GM18517 (cell line): ENCODE results near the gene LSAMP.
"Not testable (repeated sequence)": the region's sequence is repeated elsewhere in the genome, so short reads cannot be mapped to it uniquely, and the experiment has no call there.

ENCODE experiments used
- ATAC-seq: cut with Tn5 transposase; IDR thresholded peaks from one replicate; pipeline ENCODE4 v1.9.1; 2021; ENCODE audit warnings: mild to moderate bottlenecking, moderate library complexity; ENCODE audit not compliant: unreplicated experiment

Gene LSAMP

GRCh38 chr3:115785782-115786181, 659.5 kb downstream of the LSAMP start:
- ATAC-seq = no peak

DNA sequence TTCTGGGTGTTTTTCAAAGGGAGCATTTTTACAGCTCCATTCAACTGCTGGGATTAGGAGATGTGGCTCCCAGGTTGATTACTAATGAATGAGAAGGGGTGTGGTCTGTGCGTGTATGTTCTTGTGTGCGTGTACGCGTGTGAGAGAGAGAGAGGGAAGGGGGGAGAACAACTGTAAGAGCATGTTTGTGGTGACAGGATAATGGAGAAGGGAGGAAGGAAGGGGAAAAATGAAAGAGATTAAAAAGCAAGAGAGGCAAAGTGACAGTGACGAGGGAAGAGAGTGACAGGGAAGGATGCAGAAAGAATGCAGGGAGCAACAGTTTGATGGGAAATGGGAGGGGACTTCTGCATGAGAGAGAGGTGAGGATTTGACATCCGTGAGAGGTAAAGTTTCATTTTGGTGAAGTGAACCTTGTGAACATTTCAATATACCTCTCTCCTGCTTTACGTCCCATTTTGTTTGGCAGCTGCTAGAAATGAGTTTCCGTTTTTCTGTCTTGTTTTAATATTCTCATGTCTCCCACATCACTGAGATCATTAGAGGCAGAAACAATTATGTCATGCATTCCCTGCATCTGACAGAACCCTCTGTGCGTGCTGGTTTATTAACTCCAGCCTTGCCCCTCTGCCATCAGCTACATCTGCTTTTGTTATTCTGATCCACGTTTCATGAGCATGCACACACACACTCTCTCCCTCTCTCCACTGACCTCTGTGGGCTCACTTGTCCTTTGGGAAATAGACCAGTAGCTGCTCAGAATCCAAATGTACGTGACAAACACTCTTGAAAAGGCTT, 660.3 kb downstream of the LSAMP start:
- no peak for ATAC-seq

DNA sequence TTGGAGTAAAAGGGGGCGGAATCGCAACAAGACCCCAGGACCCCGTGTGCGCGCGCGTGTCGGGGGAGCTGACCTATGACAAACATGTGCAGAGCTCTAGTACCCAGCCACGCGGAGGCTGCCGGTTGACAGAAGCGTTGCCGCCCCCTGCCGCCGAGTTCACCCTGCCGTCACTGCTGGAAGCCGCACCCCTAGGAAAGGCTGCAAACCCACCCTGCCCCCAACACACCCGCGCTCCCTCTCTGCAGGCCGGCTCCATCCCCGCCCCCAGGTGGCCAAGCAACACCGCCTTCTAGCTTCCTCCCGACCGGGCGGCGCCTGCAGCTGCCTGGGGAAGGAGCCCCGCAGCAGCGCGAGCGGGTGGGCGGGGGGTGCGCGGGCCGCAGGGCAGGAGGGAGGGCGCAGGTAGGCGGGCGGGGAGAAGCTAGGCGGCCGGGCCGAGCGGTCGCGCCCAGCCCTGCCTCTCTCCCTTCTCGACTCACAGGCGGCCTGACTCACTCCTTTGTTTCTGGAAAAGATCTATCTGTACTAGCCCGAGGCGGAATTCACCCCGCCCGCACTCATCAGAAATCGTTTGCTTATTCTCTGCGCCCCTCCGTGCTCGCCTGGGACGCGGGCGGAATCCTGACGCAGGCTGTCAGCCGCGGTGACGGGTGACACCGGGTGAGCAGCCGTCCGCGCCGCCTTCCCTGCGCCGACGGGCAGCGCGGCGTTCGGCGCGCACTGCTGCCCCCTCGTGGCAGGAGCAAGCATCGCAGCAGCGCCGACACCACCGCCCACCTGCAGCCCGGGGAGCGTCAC, 661.1 kb downstream of the LSAMP start:
- ATAC-seq = peak; percentile 83

DNA sequence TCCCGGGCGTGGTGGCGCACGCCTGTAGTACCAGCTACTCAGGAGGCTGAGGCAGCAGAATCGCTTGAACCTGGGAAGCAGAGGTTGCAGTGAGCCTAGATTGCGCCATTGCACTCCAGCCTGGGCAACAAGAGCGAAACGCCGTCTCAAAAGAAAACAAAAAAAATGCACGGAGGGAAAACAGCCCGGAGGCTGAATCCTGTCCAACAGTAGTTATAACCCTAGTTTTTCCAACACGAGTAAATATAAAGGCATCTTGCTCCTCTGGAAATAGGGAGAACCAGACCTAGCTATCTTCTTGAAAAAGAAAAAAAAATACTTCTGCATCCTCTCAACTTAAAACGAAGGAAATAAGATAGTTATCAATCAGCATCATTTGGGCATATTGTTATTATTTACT, 661.9 kb downstream of the LSAMP start:
- not testable (repeated sequence) for ATAC-seq

DNA sequence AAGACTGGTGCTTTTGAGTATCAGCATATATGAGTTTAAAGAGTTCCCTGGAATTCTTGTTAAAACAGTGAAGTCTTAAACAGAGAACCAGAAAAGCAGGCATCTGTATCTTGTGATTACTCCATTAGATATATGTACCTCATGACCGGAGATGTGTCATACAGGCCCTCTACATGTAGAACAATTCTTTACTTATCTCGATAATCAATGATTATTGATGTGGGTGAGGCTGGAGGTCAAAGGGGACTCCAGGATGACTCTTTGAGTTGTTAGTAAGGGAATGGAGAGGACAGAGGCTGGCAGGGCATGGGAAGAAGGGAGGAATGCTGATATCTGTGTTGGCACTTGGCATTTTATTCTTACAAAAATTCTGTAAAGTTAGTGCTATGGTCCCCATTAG, 666.3 kb downstream of the LSAMP start:
- no peak for ATAC-seq

DNA sequence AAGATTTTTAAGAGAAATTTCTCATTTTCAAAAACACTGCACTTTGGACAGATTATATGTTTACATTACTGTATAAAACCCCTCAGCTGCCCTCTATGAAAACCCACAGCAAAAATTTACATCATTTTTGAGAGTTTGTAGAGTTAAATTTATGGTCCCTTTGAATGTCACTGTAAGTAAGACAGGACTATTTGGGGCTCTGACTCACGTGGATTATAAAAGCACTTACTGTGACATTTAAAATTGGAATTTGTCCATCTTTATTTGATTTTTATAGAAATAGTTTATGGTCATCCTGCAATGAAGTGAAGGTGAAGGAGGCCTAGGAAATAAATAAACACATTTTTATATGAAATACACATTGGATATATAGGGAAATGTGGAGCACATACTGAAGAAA, 672.3 kb downstream of the LSAMP start:
- ATAC-seq = no peak

GRCh38 chr3:115768661-115769060, 676.6 kb downstream of the LSAMP start:
- no peak for ATAC-seq

- ATAC-seq = no peak
Measured at GRCh38 chr3:115766587-115767482, 678.5 kb downstream of the LSAMP start.

- ATAC-seq = no peak
Measured at GRCh38 chr3:115761927-115762305, 683.4 kb downstream of the LSAMP start.

DNA sequence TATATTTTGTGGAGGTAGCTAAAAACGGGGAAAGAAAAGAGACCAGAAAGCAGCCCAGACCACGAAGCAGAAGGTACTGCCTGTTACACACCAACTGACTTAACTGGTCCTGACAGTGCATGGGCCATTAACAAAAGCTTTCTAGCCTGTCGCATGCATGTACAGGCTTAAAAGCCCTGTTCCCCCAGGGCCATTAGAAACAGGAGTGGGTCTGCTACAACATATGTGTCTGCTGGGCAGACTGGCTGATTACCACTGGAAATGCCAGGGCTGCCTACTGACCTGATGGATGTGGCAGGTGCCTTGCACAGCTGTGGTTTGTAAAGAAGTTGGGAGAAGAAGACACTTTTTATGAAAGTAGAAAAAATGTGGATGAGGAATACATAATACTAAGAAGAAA, 684.6 kb downstream of the LSAMP start:
- no peak for ATAC-seq

GRCh38 chr3:115758076-115758763, 687.1 kb downstream of the LSAMP start:
- ATAC-seq = no peak

DNA sequence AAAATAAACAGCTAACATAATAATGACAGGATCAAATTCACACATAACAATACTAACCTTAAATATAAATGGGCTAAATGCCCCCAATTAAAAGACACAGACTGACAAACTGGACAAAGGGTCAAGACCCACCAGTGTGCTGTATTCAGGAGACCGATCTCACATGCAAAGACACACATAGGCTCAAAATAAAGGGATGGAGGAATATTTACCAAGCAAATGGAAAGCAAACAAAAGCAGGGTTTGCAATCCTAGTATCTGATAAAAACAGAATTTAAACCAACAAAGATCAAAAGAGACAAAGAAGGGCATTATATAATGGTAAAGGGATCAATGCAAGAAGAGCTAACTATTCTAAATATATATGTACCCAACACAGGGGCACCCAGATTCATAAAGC, 692.3 kb downstream of the LSAMP start:
- ATAC-seq = not testable (repeated sequence)
